Measurements from ENCODE around the gene GSS. TPM values are rescaled to one million over a fixed set of nuclear protein-coding genes. Genes with fewer than 3 reads are reported as not detected.
A peak's percentile ranks its signal among the peaks of the same experiment; 100 is the strongest.

The GSS gene
- total RNA-seq, 2 donors from 2014 or later = 36.5 to 40.5 TPM

DNA sequence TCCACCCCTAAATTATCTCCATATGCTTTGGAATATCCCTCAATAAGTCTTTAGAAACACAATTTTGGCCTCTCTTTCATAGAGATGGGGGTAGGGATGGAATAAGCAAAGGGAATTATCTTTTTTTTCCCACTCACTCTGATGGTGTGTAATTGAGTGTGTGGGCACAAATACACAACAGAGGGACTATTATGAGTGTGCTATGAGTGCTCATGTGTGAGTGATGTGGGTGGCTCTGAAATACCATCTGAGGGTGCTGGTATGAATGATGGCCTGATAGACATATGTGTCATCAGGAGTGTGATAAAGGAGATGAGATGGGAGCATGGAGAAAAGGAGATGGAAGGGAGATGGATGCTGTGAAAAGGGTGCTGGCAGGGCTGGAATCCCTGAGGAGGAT, 35.6 kb downstream of the GSS start:
- H3K27ac ChIP-seq = no peak overlapping the region
- H3K36me3 ChIP-seq = peaks cover 6% of the 10 kb centered on the region
- H3K9me3 ChIP-seq = no peaks in the 10 kb centered on the region
- ATAC-seq (ENCODE audit: insufficient number of reproducible peaks, low FRiP score, low read depth) (no peak), DNase-seq (ENCODE audit: low spot score) (no peak)
- TF ChIP-seq, protein P1, sequence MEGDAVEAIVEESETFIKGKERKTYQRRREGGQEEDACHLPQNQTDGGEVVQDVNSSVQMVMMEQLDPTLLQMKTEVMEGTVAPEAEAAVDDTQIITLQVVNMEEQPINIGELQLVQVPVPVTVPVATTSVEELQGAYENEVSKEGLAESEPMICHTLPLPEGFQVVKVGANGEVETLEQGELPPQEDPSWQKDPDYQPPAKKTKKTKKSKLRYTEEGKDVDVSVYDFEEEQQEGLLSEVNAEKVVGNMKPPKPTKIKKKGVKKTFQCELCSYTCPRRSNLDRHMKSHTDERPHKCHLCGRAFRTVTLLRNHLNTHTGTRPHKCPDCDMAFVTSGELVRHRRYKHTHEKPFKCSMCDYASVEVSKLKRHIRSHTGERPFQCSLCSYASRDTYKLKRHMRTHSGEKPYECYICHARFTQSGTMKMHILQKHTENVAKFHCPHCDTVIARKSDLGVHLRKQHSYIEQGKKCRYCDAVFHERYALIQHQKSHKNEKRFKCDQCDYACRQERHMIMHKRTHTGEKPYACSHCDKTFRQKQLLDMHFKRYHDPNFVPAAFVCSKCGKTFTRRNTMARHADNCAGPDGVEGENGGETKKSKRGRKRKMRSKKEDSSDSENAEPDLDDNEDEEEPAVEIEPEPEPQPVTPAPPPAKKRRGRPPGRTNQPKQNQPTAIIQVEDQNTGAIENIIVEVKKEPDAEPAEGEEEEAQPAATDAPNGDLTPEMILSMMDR (IDR thresholded peaks at IDR 0.05) = no peak
- no peak overlapping the region for H3K4me3 ChIP-seq
- H3K27me3 ChIP-seq (replicated peaks; ENCODE audit: insufficient read depth) = no peaks in the 10 kb centered on the region
- H3K4me1 ChIP-seq (ENCODE audit: control insufficient read depth in 1 of 2, low read depth in 2 of 2) = peaks cover 9 to 27% of the 10 kb centered on the region in 2 donors

DNA sequence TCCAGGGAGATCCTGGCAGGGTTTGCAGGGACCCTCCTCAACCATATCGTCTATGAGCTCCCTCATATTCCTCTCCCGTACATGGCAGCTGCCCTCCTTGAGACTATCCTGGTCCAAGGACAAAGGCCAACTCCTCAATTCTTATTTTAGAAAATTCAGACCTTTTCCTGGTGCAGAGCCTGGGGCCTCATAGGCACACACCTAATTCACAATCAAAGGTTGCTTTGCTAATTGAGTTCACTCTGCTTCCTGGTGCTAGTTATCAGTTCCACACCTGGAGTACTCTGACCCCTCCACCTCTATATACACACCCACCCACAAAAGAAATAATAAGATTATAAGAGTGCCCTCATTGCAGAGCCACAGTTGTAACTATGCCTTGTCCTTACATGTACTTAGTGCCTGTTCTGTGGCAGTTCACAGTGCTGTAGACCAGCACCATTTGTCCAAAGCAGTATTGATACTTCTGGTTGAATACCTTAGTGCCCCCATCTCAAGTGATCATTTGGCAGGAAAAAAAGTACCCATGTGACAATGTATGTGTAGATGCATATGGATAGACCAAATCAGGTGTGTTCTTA, 38.7 kb downstream of the GSS start:
- ATAC-seq (ENCODE audit: insufficient number of reproducible peaks, low FRiP score, low read depth) = no peak
- Histone ChIP-seq H3K4me3 (no peak overlapping the region), H3K9me3 (no peaks in the 10 kb centered on the region), H3K4me1 (ENCODE audit: control insufficient read depth in 1 of 2, low read depth in 2 of 2) (peaks cover 0 to 23% of the 10 kb centered on the region in 2 donors), H3K27ac (no peak overlapping the region), H3K36me3 (no peaks in the 10 kb centered on the region), H3K27me3 (replicated peaks; ENCODE audit: insufficient read depth) (no peaks in the 10 kb centered on the region)
- no peak for DNase-seq (ENCODE audit: low spot score)
- TF ChIP-seq, protein P1 (IDR thresholded peaks at IDR 0.05) = no peak

DNA sequence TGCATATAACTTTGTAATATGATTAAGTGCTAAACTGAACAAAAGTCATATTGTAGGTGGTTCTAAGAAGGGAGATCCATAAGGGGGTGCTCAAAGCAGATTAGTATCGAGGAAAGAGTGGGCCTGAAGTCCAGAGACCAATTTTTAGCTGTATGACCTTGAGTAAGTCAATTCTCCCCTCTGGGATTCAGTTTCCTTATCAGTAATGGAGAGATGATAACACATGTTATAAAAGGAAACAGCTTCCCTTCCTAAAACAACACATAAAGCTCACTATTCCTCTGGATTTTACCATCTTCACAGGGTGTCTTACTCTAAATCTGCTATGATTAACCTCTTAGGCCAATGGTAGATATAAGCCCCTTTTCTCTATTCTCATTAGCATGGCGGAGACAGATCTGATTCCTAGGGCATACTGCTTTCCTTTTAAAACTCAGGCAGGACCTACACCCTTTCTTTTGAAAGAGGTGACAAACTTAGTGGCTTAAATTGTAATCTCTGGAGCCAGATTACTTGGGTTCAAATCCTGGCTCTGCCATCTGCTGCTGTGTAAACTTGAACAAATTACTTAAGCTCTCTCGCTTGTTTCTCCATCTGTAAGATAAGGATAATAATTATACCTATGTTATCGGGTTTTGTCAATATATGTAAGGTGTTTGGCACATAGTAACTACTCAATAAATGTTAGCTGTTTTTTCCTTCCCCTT, 39.7 kb downstream of the GSS start:
- peaks cover 0 to 19% of the 10 kb centered on the region in 2 donors for H3K4me1 ChIP-seq (ENCODE audit: control insufficient read depth in 1 of 2, low read depth in 2 of 2)
- H3K4me3 ChIP-seq = no peak overlapping the region
- no peak for DNase-seq (ENCODE audit: low spot score)
- H3K27ac ChIP-seq = no peak overlapping the region
- H3K36me3 ChIP-seq = no peaks in the 10 kb centered on the region
- ATAC-seq (ENCODE audit: insufficient number of reproducible peaks, low FRiP score, low read depth) = no peak
- no peaks in the 10 kb centered on the region for H3K9me3 ChIP-seq
- H3K27me3 ChIP-seq (replicated peaks; ENCODE audit: insufficient read depth) = no peaks in the 10 kb centered on the region
- TF ChIP-seq, protein P1 (IDR thresholded peaks at IDR 0.05) = no peak

DNA sequence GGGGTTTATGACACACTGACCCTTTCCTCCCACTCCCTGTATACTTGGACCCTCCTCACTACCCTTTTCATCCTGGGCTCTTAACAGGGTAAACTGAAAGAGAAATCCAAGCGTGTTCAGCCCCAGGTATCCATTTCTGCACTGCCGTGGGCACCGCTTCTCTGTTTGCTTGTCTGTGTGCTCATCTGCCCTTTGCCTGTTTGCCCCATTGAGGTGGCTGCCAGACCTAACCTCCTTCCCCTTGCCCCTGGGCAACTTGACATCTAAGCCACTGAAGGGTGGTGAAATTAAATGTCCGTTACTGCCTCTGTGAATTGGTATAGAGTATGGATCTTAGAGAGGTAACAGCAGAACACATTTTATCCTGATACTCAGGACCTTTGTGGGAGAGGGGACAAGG, 40.5 kb downstream of the GSS start:
- DNase-seq (ENCODE audit: low spot score) (no peak), ATAC-seq (ENCODE audit: insufficient number of reproducible peaks, low FRiP score, low read depth) (no peak)
- H3K9me3 ChIP-seq = no peaks in the 10 kb centered on the region
- no peak overlapping the region for H3K27ac ChIP-seq
- peaks cover 0 to 19% of the 10 kb centered on the region in 2 donors for H3K4me1 ChIP-seq (ENCODE audit: control insufficient read depth in 1 of 2, low read depth in 2 of 2)
- H3K27me3 ChIP-seq (replicated peaks; ENCODE audit: insufficient read depth) = no peaks in the 10 kb centered on the region
- TF ChIP-seq, protein P1 (IDR thresholded peaks at IDR 0.05) = no peak
- no peak overlapping the region for H3K4me3 ChIP-seq
- H3K36me3 ChIP-seq = no peaks in the 10 kb centered on the region

DNA sequence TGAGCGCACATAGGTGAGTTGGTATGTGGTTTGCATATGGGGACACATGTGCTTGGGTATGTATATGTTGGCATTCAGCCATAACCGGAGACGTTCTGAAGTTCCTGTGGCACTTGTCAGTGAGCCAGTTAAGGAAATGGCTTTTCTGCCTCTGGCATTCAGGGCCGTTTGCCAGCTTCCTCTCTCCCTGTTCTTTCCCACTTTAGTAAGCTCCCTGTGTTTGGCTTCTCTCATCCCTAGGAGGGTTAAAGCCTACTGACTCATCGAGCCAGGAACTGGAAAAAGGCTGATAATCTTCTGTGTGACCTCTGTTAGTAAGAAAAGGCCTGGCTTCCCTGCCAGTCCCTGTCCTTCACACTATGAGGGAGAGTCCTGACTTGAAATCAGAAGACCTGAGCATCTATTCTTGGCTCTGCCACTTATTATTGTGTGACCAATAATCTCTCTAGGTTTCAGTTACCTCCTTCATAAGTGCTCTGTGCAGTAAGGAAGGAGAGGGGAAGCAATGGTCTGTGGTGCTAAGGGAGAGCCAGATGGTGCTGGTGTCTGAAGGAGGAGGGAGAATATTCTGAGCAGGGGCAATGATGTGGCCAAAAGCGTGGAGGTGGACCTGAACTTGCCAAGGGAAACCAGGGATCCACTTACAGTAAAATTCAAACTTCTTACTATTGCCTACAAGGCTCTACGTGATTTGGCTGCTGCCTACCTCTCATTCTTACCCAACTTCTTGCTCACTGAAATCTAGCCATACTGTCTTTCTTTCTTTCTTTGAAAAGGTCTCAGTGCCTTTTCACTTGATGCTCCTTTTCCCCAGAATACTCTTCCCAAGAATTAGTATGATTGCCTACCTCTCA, 47.8 kb downstream of the GSS start:
- no peak overlapping the region for H3K4me3 ChIP-seq
- H3K9me3 ChIP-seq = no peaks in the 10 kb centered on the region
- peak; percentile 74 for ATAC-seq (ENCODE audit: insufficient number of reproducible peaks, low FRiP score, low read depth)
- H3K27me3 ChIP-seq (replicated peaks; ENCODE audit: insufficient read depth) = no peaks in the 10 kb centered on the region
- H3K27ac ChIP-seq = peak overlapping the region; percentile 66 to 81
- TF ChIP-seq, protein P1 (IDR thresholded peaks at IDR 0.05) = no peak
- DNase-seq (ENCODE audit: low spot score) = peak; percentile 39
- H3K36me3 ChIP-seq = no peaks in the 10 kb centered on the region
- peaks cover 21 to 33% of the 10 kb centered on the region in 2 donors for H3K4me1 ChIP-seq (ENCODE audit: control insufficient read depth in 1 of 2, low read depth in 2 of 2)
